Osteocyte (in vitro differentiated cells): Measurements from ENCODE around the gene MARVELD1. TPM values are rescaled to one million over a fixed set of nuclear protein-coding genes. Genes with fewer than 3 reads are reported as not detected.

ENCODE experiments used
- DNase-seq: peaks from one replicate; pipeline ENCODE4 v3.0.0; 2021; ENCODE audit warnings: mixed read lengths; ENCODE audit not compliant: unreplicated experiment; ENCODE audit errors: extremely low spot score
- H3K27ac Mint-ChIP-seq: one replicate; pipeline ENCODE4 v1.8.0; 2021; ENCODE audit warnings: mild to moderate bottlenecking, mixed read lengths; ENCODE audit not compliant: unreplicated experiment
- H3K27me3 Mint-ChIP-seq: one replicate; pipeline ENCODE4 v1.8.0; 2021; ENCODE audit warnings: mixed read lengths; ENCODE audit not compliant: unreplicated experiment
- H3K36me3 Mint-ChIP-seq: one replicate; pipeline ENCODE4 v1.8.0; 2021; ENCODE audit warnings: mixed read lengths; ENCODE audit not compliant: unreplicated experiment
- H3K4me1 Mint-ChIP-seq: one replicate; pipeline ENCODE4 v1.8.0; 2021; ENCODE audit warnings: mixed read lengths; ENCODE audit not compliant: unreplicated experiment
- H3K4me3 Mint-ChIP-seq: one replicate; pipeline ENCODE4 v1.8.0; 2021; ENCODE audit warnings: mild to moderate bottlenecking, moderate library complexity, mixed read lengths; ENCODE audit not compliant: unreplicated experiment
- H3K9me3 Mint-ChIP-seq: one replicate; pipeline ENCODE4 v1.8.0; 2021; ENCODE audit warnings: mixed read lengths; ENCODE audit not compliant: unreplicated experiment
- CTCF ChIP-seq: fragments of 200-600 bp; sonication (generic); IDR thresholded peaks from 2 replicates; pipeline ENCODE4 v1.5.0; 2021; ENCODE audit warnings: antibody characterized with exemption, mild to moderate bottlenecking, moderate library complexity
- total RNA-seq: library from RNA; stranded (reverse); gene quantifications from 2 replicates; pipeline ENCODE4 v1.2.1, GENCODE V29; 2021

MARVELD1 gene
- total RNA-seq, 1 donor from 2014 or later: 107 TPM

GRCh38 chr10:97718659-97719142, 5.2 kb downstream of the MARVELD1 start:
- H3K27me3 Mint-ChIP-seq: no peaks in the 10 kb centered on the region
- H3K27ac Mint-ChIP-seq: peak overlapping the region; percentile 29
- peaks cover 23% of the 10 kb centered on the region for H3K36me3 Mint-ChIP-seq
- H3K9me3 Mint-ChIP-seq: no peaks in the 10 kb centered on the region
- H3K4me3 Mint-ChIP-seq: no peak overlapping the region
- TF ChIP-seq CTCF: no peak
- DNase-seq: no peak
- H3K4me1 Mint-ChIP-seq: peaks cover 42% of the 10 kb centered on the region

- Mint-ChIP-seq H3K27ac (no peak overlapping the region), H3K36me3 (peaks cover 23% of the 10 kb centered on the region), H3K9me3 (no peaks in the 10 kb centered on the region), H3K4me1 (peaks cover 42% of the 10 kb centered on the region), H3K27me3 (no peaks in the 10 kb centered on the region), H3K4me3 (no peak overlapping the region)
- no peak for TF ChIP-seq CTCF
- no peak for DNase-seq
Observed at GRCh38 chr10:97719602-97720001, 6.1 kb downstream of the MARVELD1 start.

GRCh38 chr10:97721871-97722780, 8.6 kb downstream of the MARVELD1 start:
- Mint-ChIP-seq H3K9me3 (no peaks in the 10 kb centered on the region), H3K27ac (no peak overlapping the region), H3K27me3 (no peaks in the 10 kb centered on the region), H3K4me3 (no peak overlapping the region), H3K36me3 (peaks cover 19% of the 10 kb centered on the region), H3K4me1 (peaks cover 20% of the 10 kb centered on the region)
- DNase-seq: no peak
- no peak for TF ChIP-seq CTCF

GRCh38 chr10:97723001-97723400, 9.5 kb downstream of the MARVELD1 start:
- Mint-ChIP-seq H3K27me3 (no peaks in the 10 kb centered on the region), H3K9me3 (no peaks in the 10 kb centered on the region), H3K27ac (no peak overlapping the region), H3K4me1 (peaks cover 11% of the 10 kb centered on the region), H3K4me3 (no peak overlapping the region), H3K36me3 (peaks cover 17% of the 10 kb centered on the region)
- DNase-seq: no peak
- no peak for TF ChIP-seq CTCF

DNA sequence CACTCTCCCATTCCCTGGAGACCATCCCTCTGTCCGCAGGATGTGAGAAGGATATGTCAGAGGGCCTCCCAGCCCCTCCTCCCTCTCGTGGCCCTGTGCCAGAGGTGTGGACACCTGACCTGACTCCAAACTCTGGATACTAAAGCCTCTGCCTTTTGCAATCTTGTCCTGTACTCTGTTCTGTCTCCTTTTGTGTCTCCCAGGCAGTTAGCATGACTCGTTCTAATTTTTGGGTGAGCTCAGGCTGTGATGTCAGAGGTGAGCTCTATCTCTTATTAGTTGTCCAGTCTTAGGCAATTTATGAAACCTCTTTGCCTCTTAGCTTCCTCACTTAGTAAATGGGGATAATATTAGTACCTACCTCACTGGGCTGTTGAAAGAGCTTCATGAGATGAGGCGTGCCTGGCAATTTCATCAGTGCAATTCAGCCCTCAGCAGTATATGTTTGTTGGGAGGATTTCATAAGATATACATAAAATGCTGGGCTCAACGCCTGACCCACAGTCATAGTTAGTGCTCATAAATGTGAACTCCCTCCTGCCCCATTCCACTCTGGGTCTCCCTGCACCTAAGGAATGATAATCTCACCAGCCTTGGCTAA, 10.9 kb downstream of the MARVELD1 start:
- Mint-ChIP-seq H3K4me1 (peaks cover 2% of the 10 kb centered on the region), H3K9me3 (no peaks in the 10 kb centered on the region), H3K36me3 (peaks cover 10% of the 10 kb centered on the region), H3K4me3 (no peak overlapping the region), H3K27me3 (no peaks in the 10 kb centered on the region), H3K27ac (no peak overlapping the region)
- no peak for TF ChIP-seq CTCF
- no peak for DNase-seq
